ENCODE measurements around the gene CDK10.

The CDK10 gene

DNA sequence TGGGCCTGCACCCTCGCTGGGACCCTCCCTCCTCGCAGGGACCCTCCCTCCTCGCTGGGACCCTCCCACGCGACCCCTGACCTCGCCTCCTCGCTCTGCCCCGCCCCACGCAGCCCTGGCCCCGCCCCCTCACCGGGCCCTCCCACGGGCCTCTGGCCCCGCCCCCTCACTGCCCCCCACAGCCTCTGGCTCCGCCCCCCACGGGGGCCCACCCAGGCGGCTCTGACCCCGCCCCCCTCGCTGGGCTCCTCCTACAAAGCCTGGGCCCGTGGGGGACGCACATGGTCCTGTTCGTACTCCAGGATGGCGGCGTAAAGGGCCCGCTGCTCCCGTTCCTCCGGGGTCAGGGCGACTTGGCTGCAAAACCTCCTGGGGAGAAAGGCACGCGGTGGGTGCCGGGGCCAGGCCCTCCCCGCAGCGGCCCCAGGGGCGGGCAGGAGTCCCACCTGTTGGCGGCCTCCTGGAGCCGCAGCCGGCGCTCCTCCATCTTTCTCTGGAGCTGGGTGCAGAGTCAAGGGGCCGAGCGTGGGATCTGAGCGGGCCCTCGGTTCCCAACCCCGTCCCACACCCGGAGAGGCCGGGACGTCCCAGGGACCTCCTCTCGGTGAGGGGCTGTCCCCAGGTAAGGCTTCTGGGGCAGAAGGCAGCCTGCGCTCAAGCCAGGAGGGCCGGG lies 25.2 kb downstream of the CDK10 start:
- DNase-seq (ENCODE audit: low read depth in 2 of 2) = peak; percentile 74 to 79

DNA sequence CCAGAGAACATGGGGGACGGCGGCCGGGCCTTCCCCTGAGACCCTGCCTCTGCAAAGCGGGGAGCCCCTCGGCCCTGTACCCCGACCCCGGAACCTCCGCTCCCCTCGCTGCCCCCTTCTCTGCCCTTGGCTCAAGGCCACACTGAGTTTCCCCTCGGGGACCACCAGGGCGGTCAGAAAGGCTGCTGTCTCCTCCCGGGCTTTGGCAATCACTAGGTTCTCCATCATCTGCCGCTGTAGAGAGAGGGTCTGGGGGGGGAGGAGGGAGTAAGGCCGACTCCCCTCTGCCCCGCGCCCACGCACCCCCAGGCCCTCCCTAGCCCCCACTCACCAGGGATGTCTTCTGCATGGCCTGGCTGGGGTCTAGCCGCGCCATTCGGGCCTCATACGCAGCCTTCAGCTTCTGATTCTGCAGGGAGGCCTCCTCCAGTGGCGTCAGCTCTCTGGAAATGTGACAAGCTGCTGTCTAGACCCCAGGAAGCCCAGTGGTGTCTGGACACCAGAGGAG lies 25.8 kb downstream of the CDK10 start:
- DNase-seq (ENCODE audit: low read depth in 2 of 2) = no peak

DNA sequence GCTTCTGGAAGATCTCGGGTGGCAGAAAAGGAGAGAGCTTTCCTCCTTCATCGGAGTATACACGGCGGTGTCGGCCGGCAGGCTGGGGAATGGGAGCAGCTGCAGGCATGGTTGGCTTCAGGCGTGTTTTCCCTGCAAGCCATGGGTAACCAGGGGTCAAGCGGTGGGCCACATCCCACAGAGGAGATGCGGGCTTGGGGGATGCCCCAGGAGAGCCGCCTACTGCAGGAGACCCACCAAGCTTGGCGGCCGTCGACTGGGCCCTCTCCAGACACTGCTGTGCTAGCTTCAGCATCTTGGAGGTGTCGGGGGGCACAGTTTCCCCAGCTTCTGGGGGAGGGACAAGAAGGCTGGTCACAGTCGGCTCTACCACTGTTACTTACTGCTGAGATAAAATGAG lies 30.0 kb downstream of the CDK10 start:
- no peak for DNase-seq (ENCODE audit: low read depth in 2 of 2)

DNA sequence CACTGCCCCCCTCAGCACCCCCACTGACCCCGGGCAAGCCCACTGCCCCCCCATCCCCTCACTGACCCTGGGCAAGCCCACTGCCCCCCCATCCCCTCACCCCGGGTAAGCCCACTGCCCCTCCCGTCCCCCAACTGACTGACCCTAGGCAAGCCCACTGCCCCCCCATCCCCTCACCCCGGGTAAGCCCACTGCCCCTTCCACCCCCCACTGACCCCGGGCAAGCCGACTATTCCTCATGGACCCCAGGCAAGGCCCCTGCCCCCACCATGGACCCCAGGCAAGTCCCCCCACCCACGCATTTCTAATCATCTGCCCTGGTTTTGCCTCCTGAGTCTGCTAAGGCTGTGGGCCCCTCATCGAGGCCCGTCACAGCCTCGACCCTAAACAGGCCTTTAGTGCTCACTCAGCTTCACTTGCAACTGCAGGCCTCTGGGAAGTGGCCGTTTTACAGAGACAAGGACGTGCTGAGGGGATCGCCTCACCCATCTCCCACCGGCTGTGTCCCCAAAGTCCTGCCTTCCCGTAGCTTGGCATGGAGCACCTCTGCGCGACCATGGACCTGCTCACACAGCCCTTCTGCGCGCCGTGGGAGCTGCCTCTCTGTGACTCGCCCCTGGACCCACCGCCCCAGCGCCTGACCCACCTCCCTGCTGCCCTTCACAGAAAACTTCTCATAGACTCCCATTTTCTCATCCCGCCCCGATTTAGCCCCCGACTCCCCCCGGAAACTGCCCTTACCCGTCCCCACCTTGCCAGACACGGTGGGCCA lies 30.6 kb downstream of the CDK10 start:
- no peak for DNase-seq (ENCODE audit: low read depth in 2 of 2)

DNA sequence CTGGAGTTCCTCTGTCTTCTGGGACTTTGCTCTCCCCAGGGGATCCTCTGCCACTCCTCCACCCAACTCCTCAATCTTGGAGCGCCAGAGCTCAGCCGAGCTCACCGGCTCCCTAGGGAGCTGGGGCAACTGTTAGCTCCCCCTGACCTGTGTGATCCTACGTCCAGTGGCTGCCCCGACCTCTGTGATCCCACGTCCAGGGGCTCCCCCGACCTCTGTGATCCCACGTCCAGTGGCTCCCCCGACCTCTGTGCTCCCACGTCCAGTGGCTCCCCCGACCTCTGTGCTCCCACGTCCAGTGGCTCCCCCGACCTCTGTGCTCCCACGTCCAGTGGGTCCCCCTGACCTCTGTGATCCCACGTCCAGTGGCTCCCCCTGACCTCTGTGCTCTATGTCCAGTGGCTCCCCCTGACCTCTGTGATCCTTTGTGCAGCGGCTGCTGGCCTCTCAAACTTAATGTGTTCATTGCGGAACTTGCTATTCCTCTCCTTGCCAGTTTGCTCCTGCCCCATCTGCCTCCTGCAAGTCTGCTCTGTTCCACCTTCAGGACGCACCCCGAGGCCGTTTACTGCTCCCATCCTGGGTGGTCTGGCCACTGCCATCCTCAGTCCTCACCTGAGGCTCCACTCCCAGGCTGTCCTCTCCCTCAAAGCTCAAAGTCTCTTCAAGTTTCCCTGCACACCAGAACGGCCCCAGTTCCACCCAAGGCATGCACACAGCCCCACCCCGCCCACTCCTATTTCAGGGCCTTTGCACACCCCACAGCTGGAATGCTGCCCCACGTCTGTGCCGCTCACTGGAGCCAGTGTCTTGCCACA lies 31.4 kb downstream of the CDK10 start:
- no peak for DNase-seq (ENCODE audit: low read depth in 2 of 2)

DNA sequence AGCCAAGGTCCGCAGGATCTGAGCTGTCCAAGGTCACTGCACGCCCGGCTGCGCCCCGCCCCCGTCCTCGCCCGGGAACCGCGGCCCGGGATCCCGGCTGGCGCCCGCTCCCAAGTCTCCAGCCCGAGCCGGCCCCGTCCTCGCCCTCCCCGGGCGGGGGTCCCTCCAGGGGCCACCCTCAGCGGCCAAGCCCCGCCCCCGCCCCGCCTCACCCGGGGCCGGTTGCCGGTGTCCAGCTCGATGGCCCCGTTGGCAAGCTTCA lies 34.0 kb downstream of the CDK10 start:
- DNase-seq (ENCODE audit: low read depth in 2 of 2) = no peak

DNA sequence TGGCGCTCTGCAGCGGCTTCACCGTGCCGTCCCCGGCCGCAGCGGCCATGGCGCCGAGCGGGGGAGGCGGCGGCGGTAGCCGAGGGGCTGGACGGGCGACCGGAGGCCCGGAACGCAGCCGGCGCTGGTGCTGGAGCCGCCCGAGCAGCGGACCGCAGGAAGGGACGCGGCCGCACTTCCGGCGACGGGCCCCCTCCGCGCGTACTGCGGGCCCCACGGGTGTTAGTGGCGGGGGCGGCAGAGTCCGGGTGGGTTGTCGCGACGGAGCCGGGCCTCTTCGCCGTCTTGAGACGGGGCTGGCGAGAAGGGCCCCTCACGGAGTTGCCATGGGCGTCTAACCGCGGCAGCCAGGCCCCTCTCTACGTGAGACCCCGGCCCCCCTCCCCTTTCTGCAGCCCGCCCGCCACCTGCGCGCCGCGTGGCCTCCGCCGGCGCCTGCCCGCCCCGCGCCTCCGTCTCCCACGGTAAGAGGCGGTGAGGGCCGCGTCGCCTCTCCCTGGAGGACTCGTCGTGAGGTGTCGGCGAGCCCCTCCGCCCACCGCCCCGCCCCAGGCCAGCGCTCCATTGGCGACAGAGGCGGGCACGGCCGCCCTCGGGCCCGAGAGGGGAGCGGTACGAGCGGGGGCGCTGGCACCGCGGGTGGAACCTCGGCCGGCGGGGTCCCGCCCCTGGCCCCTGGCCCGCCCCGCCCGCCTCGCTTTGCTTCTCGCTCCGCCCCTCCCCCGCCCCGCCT lies 34.5 kb downstream of the CDK10 start, which contains the start of the genes VPS9D1 and ZNF276:
VPS9D1 (minus strand) TSS at position 86 of the 733 bp plus-strand sequence; CDS start at position 49, 37 bp downstream.
ZNF276 (plus strand) TSS at position 725 of the 733 bp plus-strand sequence. CDS start 104 bp downstream, outside the sequence.
- peak; percentile 84 to 91 for DNase-seq (ENCODE audit: low read depth in 2 of 2)

DNA sequence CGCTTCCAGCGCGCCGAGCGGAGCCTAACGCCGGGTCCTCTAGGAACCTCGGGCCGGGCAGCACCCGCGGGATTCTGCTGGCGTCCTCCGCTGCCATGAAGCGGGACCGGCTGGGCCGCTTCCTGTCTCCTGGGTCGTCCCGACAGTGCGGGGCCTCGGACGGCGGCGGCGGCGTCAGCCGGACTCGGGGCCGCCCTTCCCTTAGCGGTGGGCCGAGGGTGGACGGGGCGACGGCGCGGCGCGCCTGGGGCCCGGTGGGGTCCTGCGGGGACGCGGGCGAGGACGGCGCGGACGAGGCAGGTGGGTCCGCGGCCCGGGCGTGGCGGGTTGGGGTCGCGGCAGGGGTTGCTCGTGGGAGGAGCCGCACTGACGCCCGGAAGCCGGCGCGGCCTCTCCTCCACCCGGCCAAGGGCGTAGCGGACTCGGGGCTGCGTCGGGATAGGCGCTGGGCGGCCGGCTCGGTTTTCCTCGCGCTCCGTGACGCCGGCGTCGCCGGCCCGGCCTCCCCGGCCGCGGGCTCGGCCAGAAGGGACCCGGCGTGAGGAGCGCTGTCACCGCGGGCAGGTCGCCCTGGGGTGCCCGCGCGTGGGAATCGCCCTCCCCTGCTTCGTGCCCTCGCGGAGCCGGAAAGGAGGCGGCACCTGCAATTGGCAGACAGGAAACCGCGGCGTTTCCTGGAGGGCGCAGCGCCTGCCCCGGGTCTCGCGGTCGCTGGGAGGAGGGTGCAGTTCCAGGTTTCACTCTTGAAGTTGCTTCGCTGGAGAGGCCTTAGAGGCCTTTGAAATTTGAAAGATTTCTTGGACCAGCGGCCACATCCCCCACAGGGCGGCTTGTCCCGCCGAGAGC lies 35.3 kb downstream of the CDK10 start:
- peak; percentile 71 to 83 for DNase-seq (ENCODE audit: low read depth in 2 of 2)

DNA sequence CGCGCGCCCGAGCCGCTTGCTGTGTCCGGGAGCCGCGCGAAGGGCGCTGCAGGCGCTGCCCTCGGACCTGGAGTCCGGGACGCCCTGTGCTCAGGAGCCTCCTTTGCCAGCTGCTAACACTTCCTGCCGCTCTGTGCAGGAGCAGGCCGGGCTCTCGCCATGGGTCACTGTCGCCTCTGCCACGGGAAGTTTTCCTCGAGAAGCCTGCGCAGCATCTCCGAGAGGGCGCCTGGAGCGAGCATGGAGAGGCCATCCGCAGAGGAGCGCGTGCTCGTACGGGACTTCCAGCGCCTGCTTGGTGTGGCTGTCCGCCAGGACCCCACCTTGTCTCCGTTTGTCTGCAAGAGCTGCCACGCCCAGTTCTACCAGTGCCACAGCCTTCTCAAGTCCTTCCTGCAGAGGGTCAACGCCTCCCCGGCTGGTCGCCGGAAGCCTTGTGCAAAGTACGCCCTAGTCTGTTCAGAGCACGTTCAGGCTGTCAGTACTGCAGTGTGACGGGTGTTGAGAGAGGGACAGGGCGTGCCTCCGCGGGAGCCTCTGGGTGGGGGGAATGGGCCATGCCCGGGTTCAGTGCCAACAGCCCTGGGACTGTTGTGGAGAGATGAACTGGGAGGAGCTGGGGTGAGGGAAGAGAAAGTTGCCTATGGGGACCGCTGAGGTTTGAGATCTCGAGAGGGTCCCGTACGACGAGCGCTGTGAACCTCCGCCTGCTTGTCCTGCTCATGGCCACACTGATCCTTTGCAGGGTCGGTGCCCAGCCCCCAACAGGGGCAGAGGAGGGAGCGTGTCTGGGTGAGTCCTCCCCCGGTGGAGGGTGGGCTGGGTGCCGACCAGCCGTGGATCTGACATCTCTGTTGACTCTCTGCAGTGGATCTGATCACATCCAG lies 36.1 kb downstream of the CDK10 start:
- DNase-seq (ENCODE audit: low read depth in 2 of 2) = peak in 1 of 2 donors; percentile 25

DNA sequence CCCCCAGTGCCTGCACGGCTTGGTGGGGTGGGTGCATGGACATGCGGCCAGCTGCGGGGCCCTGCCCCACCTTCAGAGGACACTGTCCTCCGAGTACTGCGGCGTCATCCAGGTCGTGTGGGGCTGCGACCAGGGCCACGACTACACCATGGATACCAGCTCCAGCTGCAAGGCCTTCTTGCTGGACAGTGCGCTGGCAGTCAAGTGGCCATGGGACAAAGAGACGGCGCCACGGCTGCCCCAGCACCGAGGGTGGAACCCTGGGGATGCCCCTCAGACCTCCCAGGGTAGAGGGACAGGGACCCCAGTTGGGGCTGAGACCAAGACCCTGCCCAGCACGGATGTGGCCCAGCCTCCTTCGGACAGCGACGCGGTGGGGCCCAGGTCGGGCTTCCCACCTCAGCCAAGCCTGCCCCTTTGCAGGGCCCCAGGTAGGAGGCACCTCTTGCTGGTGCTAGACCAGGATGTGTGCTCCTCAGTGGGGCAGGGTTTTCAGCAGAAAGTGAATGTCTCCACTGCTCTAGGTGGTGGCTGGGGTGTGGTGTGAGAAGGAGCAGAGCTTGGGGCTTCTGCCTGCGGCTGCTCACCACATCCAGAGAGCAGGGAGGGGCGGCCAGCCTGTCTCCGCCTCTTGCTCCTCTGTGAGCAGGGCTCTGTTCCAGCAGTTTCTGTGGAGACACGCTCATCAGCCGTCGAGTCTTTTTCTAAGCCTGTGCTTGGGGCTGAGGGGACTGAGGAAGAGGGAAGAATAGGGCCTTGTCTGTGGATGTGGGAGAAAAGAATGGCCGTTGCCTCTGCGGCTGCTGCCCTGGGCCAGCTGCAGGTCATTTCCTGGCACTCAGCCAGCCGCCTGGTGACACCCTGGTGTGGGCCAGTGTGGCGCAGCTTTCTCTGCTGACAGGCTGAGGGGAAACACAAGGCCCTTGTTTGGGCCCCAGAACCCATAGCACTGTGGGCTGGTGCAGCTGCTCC lies 37.1 kb downstream of the CDK10 start:
- DNase-seq (ENCODE audit: low read depth in 2 of 2) = peak in 1 of 2 donors; percentile 46

DNA sequence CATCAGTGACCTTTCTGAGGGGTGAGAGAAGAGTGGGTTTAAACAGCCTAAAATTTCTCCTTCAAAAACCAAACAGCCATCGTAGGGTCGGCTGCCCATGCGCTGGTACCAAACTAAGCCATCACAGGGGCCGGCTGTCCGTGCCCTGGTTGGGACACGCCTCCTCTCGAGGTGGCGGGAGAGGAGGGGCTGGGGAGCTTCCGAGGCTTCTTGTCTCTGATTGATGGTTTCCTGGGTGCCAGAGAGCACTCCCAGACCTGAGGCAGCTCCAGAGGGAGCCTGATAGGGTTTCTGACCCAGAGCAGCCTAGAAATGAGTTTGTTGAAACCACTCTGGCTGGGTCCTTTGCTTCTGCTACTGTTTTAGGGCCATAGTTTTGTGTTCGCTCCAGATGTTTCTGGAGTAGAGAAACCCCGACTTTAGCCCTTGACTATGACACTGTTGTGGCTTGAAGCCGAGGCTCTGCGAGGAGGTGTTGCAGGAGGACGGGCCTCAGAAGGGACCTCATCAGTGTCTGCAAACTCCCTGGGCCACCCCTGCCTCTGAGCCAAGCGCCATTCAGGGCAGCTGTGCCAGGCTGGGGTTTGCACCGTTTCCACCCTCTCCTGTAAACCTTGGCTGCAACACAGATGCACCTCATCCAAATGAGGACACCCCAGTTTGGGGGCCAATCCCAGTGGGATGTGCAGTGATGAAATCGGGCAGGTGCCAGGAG lies 41.1 kb downstream of the CDK10 start:
- no peak for DNase-seq (ENCODE audit: low read depth in 2 of 2)

DNA sequence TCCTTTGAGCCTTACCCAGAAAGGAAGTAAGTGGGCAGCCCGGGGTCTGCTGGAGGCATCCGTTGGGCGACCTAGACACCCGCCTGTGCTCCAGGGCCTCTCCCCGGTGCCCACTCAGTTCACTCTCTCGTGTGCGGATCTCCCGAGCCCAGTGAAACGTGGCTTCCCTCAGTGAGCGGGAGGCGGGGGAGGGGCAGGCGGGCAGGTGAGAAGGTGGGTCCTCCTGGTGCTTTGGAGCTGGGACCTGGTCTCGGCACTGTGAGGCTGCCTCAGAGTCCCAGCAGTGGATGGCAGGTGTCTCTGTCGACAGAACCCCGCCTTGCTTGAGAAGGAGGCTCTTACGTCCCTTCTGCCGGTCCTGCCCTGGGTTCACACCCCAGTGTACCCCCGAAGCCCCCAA lies 42.8 kb downstream of the CDK10 start:
- DNase-seq (ENCODE audit: low read depth in 2 of 2) = no peak

DNA sequence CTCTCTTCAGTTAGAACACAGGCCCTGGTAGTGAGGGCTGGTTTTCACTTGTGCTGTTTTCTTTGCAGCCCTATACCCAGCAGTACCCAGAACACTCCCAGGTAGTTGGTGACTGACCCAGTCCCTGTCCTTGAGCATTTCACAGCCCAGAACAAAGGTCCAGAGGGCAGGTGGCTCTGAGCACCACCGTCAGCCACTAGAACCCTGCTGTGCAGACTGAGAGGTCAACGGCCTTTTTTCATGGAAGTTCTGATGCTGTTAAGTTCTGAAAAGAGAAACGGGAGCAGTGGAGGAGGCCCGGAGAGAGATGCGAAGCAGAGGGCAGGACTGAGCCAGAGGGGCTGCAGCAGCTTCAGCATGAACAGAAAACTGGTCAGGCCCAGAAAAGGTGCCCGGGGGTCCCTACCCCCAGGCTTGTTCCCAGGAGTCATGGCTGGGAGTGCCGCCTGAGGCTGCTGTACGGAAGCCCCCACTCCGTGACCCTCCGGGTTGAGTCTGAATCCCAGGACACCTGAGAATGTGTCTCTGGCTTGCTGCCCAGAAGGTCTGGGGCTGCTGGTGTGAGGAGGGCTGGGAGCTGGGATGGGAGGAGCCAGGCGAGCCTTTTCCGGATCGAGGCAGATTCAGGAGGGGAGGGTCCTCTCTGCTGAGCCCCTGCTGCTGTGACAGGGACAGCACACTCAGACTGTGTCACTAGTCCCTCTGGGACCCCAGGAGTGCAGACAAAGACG lies 43.5 kb downstream of the CDK10 start:
- no peak for DNase-seq (ENCODE audit: low read depth in 2 of 2)

DNA sequence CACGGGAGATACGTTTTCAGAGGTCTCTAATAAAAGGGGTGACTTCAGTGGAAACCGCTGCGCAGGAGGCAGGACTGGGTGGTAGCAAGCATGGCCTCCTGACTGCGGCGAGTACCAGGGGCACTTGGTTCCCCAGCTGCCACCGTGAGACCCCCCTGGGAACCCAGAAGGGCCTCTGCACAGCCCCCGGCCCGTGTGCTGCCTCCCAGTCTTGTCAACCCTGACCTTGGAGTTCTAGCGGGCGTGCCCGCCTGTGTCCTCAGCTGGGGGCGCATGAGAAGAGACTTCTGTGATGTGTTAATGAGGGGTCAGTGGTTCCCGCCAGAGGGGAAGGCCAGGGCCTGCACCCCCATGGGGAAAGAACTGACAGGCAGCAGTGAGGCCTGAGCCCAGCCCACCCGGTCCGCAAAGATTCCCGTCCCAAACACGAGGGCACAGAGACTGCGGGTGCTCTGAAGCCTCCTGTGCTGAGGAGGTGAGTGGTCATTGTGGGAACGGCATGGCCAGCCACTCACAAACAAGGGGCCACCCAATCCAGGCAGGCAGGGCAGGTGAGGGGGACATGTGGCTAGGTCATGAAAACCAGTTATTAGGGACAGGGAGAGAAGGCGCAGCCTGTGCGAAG lies 44.2 kb downstream of the CDK10 start:
- no peak for DNase-seq (ENCODE audit: low read depth in 2 of 2)

DNA sequence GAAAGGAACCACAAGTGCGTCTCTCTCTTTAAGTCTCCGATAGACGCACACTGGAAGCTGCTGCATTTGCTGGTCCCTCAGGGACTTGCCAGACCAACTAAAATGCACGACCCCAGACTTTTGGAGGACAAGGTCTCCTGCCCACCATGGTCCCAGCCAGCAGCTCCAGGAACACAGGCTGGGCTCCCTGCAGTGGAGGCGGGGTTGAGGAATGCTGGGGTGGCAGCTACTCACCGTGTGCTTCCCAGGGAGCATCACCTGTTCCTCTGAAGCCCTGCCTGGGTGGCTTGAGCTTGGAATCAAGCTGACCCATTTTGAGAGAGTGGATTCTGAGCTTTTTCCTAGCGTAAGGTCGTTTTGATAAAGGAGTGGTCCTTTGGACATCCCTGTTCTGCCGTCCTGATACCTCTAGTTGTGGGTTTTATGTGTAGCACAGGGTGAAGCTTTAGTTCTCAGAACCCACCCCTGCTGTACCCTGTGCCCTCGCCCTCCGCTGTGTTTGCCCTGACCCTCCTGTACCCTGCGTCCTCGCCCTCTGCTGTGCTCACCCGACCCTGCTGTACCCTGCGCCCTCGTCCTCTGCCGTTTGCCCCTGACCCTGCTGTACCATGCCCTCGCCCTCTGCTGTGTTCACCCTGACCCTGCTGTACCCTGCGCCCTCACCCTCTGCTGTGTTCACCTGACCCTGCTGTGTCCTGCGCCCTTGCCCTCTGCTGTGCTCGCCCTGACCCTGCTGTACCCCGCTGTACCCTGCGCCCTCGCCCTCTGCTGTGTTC lies 45.8 kb downstream of the CDK10 start:
- DNase-seq (ENCODE audit: low read depth in 2 of 2) = no peak

DNA sequence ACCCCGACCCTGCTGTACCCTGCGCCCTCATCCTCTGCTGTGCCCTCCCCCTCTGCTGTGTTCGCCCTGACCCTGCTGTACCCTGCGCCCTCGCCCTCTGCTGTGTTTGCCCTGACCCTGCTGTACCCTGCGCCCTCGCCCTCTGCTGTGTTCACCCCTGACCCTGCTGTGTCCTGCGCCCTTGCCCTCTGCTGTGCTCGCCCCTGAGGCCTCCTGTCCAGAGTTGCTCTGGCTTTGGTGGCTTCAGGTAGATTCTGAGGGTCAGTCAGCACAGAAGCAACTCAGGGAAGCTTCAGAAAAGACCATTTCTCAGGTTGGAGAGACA lies 46.4 kb downstream of the CDK10 start:
- no peak for DNase-seq (ENCODE audit: low read depth in 2 of 2)
